DMS114 treated with DMSO at 0.1 percent for 48 hours (cell line): Measurements from ENCODE around the gene BID.
"Not testable (repeated sequence)": the region's sequence is repeated elsewhere in the genome, so short reads cannot be mapped to it uniquely, and the experiment has no call there.

Experiments used
- DNase-seq: peaks from one replicate; lab custom pipeline; 2025; ENCODE audit not compliant: unreplicated experiment; lab: John Stamatoyannopoulos, UW

Gene BID

GRCh38 chr22:17705951-17706900 lies 68.0 kb downstream of the BID start:
- no peak for DNase-seq

- DNase-seq: no peak
Observed at GRCh38 chr22:17705546-17705945, 68.7 kb downstream of the BID start.

- DNase-seq: no peak
Observed at GRCh38 chr22:17703811-17704210, 70.5 kb downstream of the BID start.

- no peak for DNase-seq
Observed at GRCh38 chr22:17700778-17701177, 73.5 kb downstream of the BID start.

- no peak for DNase-seq
Observed at GRCh38 chr22:17699696-17700340, 74.5 kb downstream of the BID start.

- DNase-seq: no peak
Observed at GRCh38 chr22:17698948-17699347, 75.3 kb downstream of the BID start.

- DNase-seq: not testable (repeated sequence)
Observed at GRCh38 chr22:17698276-17698675, 76.0 kb downstream of the BID start.

GRCh38 chr22:17697196-17697595 lies 77.1 kb downstream of the BID start:
- not testable (repeated sequence) for DNase-seq

- DNase-seq: no peak
Observed at GRCh38 chr22:17695986-17696385, 78.3 kb downstream of the BID start.

- no peak for DNase-seq
Observed at GRCh38 chr22:17694752-17695151, 79.5 kb downstream of the BID start.

- DNase-seq: no peak
Observed at GRCh38 chr22:17694193-17694592, 80.1 kb downstream of the BID start.

- DNase-seq: no peak
Observed at GRCh38 chr22:17692841-17693240, 81.4 kb downstream of the BID start.

- no peak for DNase-seq
Observed at GRCh38 chr22:17684245-17684644, 90.0 kb downstream of the BID start.
